ENCODE results near the gene PGPEP1.
A peak's percentile ranks its signal among the peaks of the same experiment; 100 is the strongest.
"Not testable (repeated sequence)": the region's sequence is repeated elsewhere in the genome, so short reads cannot be mapped to it uniquely, and the experiment has no call there.

PGPEP1 gene

GRCh38 chr19:18332917-18333530 lies 7.4 kb upstream of the PGPEP1 start:
- DNase-seq, result no peak

GRCh38 chr19:18333680-18334079 lies 6.7 kb upstream of the PGPEP1 start:
- DNase-seq, result no peak

- DNase-seq, result no peak
Measured at GRCh38 chr19:18336121-18336520, 4.3 kb upstream of the PGPEP1 start.

GRCh38 chr19:18338541-18338940 lies 1.9 kb upstream of the PGPEP1 start:
- no peak for DNase-seq

- peak; percentile 14 for DNase-seq
Measured at GRCh38 chr19:18339723-18340122, 675 bp upstream of the PGPEP1 start.

GRCh38 chr19:18340990-18341868 lies 831 bp downstream of the PGPEP1 start:
- no peak for DNase-seq

GRCh38 chr19:18342090-18342632 lies 1.8 kb downstream of the PGPEP1 start:
- no peak for DNase-seq

GRCh38 chr19:18344582-18344950 lies 4.2 kb downstream of the PGPEP1 start:
- DNase-seq, result no peak

GRCh38 chr19:18345296-18345695 lies 4.9 kb downstream of the PGPEP1 start:
- no peak for DNase-seq

GRCh38 chr19:18346091-18346490 lies 5.7 kb downstream of the PGPEP1 start:
- no peak for DNase-seq

GRCh38 chr19:18348171-18348570 lies 7.8 kb downstream of the PGPEP1 start:
- no peak for DNase-seq

- DNase-seq, result not testable (repeated sequence)
Measured at GRCh38 chr19:18348818-18349339, 8.5 kb downstream of the PGPEP1 start.

GRCh38 chr19:18349524-18350128 lies 9.2 kb downstream of the PGPEP1 start:
- peak; percentile 54 for DNase-seq

- no peak for DNase-seq
Measured at GRCh38 chr19:18350490-18350889, 10.1 kb downstream of the PGPEP1 start.

- DNase-seq, result no peak
Measured at GRCh38 chr19:18351544-18351943, 11.1 kb downstream of the PGPEP1 start.

GRCh38 chr19:18353378-18354005 lies 13.1 kb downstream of the PGPEP1 start:
- DNase-seq, result no peak

GRCh38 chr19:18354743-18355142 lies 14.3 kb downstream of the PGPEP1 start:
- DNase-seq, result not testable (repeated sequence)

GRCh38 chr19:18357041-18357440 lies 16.6 kb downstream of the PGPEP1 start:
- DNase-seq, result no peak

GRCh38 chr19:18361646-18362045 lies 21.2 kb downstream of the PGPEP1 start:
- DNase-seq, result no peak

GRCh38 chr19:18362934-18363542 lies 22.6 kb downstream of the PGPEP1 start:
- no peak for DNase-seq

- DNase-seq, result no peak
Measured at GRCh38 chr19:18363787-18364186, 23.4 kb downstream of the PGPEP1 start.

- not testable (repeated sequence) for DNase-seq
Measured at GRCh38 chr19:18364277-18364825, 24.0 kb downstream of the PGPEP1 start.

Measured in kidney glomerular epithelial cell (primary cell).